ENCODE measurements around the gene C12orf56.
"Not testable (repeated sequence)": the region's sequence is repeated elsewhere in the genome, so short reads cannot be mapped to it uniquely, and the experiment has no call there.

Gene C12orf56

DNA sequence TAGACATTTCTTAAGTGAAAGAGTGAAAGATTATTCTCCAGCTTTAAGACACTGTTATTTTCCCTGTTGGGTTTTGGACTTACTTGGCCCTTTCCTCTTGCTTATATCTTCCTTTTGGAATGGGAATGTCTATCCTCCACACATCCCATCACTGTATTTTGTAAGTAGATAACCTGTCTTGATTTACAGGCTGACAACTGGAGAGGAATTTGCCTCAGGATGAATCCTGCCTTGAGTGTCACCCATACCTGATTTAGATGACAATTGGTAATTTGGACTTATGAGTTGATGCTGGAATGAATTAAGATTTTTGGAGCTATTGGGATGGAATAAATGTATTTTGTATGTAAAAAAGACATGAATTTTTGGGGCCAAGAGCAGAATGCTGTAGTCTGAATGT is 94.3 kb downstream of the C12orf56 start:
- DNase-seq, result no peak

DNA sequence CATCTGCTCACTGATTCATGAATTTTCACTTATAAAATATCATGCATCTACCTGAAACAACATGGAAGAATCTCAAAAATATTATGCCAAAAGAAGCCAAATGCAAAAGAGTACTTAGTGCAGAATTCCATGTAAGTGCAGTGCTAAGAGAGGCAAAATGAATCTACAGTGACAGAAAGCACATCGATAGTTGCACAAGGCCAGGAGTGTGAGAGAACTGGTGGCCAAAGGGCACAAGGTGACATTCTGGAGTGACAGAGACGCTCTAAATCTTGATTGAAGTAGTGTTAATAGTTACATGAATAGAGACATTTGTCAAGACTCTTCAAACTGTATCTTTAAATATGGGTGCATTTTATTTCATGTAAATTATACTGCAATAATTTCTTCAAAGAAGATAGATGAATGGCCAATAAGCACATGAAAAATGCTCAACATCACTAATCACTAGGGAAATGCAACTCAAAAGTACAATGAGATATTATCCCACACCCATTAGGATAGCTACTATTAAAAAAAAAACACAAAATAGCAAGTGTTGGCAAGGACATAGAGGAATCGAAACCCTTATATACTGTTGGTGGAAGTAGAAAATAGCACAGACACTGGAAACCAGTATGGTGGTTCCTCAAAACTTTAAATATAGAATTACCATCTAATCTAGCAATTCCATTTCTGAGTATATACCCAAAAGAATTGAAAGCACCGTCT is 96.7 kb downstream of the C12orf56 start:
- DNase-seq, result no peak

DNA sequence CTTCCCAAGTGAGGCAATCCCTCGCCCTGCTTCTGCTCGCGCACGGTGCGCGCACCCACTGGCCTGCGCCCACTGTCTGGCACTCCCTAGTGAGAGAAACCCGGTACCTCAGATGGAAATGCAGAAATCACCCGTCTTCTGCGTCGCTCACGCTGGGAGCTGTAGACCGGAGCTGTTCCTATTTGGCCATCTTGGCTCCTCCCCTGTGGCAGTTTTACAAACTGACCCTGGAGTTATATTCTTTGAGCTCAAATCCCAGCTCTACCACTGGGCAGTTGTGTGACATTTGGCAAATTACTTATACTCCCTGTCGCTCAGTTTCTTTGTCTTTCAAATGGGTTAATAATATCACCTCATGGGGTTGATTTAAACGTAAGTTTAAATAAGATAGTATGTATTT is 97.4 kb downstream of the C12orf56 start:
- not testable (repeated sequence) for DNase-seq

DNA sequence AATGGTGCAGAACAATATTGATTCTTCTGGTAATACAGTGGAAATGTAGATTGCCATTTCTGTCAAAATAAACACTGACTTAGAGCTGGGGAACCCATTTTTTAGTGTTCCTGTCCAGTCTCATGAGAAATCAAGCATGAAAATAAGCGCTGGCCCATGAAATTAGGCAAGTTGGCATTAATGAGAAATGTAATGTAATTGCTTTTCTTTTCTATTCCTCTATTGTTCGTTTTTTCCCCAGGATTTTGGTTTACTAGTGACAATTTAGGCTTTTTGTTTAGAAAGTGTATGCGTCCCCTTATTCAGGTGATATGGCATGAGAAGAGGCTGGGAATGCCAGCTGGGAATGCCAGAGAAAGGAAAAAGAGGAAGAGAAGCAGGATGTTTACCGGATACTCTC is 104.0 kb downstream of the C12orf56 start:
- no peak for DNase-seq

- DNase-seq, result no peak
Measured at GRCh38 chr12:64284256-64284655, 106.3 kb downstream of the C12orf56 start.

GRCh38 chr12:64278421-64278820 is 112.1 kb downstream of the C12orf56 start:
- no peak for DNase-seq

- DNase-seq, result no peak
Measured at GRCh38 chr12:64273527-64274403, 116.8 kb downstream of the C12orf56 start.

DNA sequence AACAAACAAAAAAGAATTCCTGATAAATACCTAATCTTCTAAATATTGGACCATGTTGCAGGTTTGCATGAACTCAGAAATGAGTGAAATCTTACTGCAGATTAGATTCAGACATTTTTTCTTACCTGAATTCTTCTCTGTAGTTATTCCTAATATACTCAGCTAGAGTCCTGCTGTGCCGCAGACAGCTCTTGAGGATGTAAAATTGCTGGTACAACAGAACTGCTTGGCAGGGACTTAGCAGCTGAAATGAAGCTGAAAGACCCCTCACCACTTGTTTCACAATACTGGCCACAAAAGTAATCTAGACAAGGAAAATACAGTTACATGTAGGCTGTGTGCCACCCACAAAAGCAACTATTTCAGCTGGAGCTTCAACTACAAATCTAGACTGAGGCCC is 120.1 kb downstream of the C12orf56 start:
- DNase-seq, result no peak

- DNase-seq, result no peak
Measured at GRCh38 chr12:64269161-64269560, 121.4 kb downstream of the C12orf56 start.

GRCh38 chr12:64268409-64268808 is 122.1 kb downstream of the C12orf56 start:
- no peak for DNase-seq

GRCh38 chr12:64265839-64266238 is 124.7 kb downstream of the C12orf56 start:
- DNase-seq, result no peak

GRCh38 chr12:64261813-64262212 is 128.7 kb downstream of the C12orf56 start:
- DNase-seq, result no peak

DNA sequence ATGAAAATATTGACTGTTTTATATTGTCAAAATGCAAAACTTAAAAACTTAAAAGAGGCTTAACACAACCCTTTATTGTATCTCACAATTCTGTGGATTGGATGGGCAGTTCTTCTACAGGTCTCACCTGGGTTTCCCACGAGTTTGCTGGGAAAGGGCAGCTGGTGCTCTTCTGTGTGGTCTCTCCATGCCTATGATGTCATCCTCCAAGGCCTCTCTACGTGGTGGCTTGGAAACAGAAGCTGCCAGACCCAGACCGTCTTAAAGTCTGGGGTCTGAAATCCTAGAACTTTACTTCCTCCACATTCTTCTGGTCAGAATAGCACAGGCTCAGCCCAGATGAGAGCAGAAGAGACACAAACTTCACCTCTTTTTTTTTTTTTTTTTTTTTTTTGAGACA is 132.0 kb downstream of the C12orf56 start:
- DNase-seq, result no peak

- DNase-seq, result no peak
Measured at GRCh38 chr12:64256166-64256800, 134.3 kb downstream of the C12orf56 start.

GRCh38 chr12:64255249-64255648 is 135.3 kb downstream of the C12orf56 start:
- DNase-seq, result no peak

DNA sequence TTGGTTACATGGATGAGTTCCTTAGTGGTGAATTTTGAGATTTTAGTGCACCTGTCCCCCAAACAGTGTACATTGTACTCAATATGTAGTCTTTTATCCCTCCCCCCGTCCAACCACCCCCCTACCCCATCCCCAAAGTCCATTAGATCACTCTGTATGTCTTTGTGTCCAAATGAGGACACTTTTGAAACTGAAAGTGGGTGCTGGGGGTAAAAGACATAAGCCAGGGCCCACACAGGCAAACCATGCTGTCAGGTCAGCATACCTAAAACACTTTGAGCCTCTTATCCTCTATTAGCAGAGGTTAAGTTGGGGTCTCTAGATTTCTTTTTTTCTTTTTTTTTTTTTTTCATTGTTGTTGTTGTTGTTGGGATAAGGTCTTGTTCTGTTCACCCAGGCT is 137.2 kb downstream of the C12orf56 start:
- DNase-seq, result no peak

DNA sequence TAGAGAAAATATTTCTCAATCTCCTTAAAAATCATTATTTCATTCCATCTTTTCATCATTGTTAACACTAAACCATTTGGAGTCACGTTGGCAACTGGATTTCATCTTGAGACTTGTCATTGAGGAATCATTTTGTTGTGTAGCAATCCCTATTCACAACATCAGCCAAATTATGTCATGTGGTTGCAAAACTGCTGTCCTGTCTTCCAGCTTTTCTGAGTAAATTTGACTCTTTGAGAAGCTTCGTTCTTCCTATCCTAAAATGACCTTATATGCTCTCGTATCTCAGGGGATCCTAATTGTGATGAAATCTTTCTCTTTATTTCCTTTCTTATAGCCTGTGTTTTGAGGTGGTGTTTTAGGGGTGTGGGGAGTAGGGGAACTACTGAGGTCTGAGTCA is 137.9 kb downstream of the C12orf56 start:
- no peak for DNase-seq

DNA sequence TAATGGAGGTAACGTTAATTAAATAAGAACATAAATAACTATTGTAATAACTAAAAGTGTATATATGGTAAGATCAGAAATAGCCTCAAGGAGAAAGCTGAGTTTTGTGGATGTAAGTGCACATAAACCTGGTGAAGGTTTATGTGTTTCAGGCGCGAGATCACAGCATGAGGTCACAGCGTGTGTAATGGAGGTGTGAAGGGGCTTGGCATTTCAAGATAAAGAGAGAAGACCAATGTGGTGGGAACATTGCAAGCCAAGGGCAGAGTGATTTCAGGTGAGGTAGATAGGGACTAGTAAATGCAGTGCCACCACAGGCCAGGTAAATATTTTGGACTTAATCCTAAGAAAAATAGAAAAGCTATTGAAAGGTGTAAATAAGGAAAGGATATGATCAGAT is 146.7 kb downstream of the C12orf56 start:
- DNase-seq, result no peak

- no peak for DNase-seq
Measured at GRCh38 chr12:64240781-64241180, 149.8 kb downstream of the C12orf56 start.

DNA sequence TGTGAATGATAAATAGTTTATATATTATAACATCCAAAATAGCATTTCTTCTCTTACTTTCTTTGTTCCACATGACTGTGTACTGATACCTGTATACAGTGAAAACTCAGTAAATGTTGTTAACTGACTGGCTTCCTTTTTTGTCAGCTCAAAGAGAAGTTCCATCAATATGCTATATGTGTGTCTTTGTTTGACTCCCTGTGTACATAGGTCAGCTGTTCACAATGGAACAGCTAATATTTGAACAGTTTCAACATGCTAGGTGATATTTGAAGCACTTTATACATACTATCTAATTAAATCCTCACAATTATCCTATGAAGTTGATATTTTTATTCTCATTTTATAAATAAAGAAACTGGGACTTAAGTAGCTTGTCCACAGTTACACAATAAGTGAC is 153.2 kb downstream of the C12orf56 start:
- DNase-seq, result no peak

DNA sequence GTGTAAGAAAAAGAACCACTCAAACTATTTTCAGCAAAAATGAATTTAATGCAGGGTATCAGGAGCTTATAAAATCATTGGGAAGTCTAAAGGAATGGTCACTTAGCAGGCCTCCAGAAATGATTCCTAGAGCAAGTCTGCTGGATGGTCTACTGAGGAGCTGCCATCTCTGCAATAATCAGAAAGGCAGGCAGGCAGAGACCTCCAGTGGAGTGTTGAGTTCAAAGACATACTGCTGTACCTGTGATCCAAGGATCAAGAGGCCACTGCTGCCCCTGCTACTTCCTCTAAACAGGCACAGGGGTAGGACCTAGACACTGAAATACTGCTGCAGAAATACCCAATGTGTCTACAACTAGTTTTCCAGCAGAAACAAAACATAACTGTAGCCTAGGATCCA is 154.0 kb downstream of the C12orf56 start:
- DNase-seq, result no peak

GRCh38 chr12:64232196-64232595 is 158.4 kb downstream of the C12orf56 start:
- DNase-seq, result no peak

- DNase-seq, result no peak
Measured at GRCh38 chr12:64229796-64230195, 160.8 kb downstream of the C12orf56 start.

DNA sequence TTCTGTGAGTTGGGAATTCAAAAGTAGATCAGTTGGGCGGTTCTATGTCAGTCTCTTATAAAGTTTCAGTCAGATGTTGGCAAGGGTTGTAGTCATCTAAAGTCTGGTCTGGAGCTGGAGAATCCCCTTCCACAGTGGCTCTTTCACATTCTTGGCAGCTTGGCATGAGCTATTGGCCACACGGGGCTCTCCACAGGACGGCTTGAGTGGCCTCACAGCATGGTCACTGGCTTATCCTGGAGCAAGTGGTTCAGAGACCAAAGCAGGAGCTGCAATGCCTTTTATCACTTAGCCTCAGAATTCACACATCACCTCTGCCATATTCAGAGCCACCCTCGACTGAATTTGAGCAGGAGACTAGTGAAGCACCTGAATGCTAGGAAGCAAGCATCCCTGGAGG is 161.3 kb downstream of the C12orf56 start:
- no peak for DNase-seq
